GM21786 (cell line): ENCODE data around the gene UNC45B.
"Not testable (repeated sequence)": the region's sequence is repeated elsewhere in the genome, so short reads cannot be mapped to it uniquely, and the experiment has no call there.

Source experiments
- ATAC-seq: cut with Tn5 transposase; IDR thresholded peaks from one replicate; pipeline ENCODE4 v1.9.1; 2021; ENCODE audit not compliant: unreplicated experiment

Gene UNC45B, protein sequence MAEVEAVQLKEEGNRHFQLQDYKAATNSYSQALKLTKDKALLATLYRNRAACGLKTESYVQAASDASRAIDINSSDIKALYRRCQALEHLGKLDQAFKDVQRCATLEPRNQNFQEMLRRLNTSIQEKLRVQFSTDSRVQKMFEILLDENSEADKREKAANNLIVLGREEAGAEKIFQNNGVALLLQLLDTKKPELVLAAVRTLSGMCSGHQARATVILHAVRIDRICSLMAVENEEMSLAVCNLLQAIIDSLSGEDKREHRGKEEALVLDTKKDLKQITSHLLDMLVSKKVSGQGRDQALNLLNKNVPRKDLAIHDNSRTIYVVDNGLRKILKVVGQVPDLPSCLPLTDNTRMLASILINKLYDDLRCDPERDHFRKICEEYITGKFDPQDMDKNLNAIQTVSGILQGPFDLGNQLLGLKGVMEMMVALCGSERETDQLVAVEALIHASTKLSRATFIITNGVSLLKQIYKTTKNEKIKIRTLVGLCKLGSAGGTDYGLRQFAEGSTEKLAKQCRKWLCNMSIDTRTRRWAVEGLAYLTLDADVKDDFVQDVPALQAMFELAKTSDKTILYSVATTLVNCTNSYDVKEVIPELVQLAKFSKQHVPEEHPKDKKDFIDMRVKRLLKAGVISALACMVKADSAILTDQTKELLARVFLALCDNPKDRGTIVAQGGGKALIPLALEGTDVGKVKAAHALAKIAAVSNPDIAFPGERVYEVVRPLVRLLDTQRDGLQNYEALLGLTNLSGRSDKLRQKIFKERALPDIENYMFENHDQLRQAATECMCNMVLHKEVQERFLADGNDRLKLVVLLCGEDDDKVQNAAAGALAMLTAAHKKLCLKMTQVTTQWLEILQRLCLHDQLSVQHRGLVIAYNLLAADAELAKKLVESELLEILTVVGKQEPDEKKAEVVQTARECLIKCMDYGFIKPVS

DNA sequence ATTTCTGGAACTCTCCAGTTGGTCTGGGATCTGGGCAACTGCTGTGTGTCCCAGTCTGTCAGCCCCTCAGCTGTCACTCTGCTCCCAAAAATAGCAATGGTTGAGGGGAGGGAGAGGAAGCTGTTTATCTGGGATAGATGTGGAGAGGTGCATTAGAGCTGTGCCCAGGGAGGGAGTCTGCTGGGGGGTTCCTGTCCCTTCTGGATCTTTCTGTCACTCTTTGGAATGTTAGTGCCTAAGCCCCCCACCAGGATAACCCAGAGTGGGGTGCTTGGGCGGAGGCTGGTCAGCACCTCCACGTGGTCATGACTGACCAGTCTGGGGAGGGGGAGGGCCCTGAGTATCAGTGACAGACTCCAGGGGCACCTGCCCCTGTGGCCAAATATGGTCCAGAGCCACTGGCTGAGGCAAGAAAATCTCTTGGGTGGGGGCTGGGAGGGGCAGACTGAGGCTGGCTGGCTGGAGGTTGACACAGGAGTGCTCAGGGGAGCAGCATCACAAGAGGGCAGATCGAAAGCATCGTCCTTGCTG, at the start of gene UNC45B:
TSS of gene UNC45B (plus strand) at position 443 of the 531 bp plus-strand sequence. CDS start 447 bp downstream, outside the sequence.
- no peak for ATAC-seq

- ATAC-seq: no peak
Measured at GRCh38 chr17:35099908-35100307, 47.7 kb upstream of the UNC45B start.

DNA sequence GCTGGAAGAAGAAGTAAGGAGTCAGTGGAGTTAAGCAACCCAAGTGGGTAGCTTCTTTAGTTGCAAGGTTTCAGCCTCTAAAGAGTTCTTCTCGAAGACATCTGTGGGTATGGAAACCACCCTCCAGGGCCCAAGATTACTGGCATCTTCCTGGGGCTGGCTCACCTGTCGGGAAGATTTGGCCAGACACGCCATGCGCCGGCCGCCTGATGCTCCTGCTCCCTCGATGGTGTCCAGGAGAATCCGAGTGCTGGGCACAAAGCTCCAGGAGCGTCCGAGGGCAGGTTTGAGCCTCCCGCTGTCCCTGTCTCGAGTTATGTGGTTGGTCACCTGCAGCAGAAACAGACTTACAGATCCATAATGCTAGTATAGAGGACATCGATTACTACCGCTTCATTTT, 46.6 kb upstream of the UNC45B start:
- no peak for ATAC-seq

DNA sequence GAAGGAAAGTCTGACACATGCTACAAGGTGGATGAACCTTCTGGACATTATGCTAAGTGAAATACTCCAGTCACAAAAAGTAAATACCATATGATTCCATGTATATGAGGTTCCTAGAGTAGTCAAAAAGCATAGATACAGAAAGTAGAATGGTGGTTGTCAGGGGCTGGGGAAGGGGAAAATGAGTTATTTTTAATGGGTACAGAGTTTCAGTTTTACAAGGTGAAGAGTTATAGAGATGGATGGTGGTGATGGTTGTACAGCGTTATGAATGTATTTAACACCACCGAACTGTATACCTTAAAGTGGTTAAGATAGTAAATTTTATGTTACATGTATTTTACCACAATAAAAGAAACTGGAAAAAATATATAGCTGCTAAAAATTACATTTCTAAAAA, 45.9 kb upstream of the UNC45B start:
- no peak for ATAC-seq

DNA sequence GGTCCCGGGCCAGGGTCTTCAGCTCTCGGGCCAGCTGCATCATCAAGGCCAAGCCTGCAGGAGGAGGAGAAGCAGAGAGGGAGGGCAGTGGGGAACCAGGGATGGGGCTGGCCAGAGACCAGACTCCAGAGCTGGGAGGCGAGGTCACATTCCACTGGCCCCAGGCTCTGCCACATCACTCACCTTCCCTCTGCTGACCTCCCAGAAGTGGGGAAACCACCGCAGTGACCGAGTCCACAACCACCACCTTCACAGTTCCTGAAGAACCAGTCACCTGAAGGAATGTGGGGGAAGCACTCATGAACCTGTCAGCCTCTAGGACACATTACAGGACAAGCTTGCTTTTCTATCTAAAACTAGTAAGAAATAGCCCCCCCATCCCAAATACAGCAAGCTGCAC, 44.3 kb upstream of the UNC45B start:
- ATAC-seq: no peak

DNA sequence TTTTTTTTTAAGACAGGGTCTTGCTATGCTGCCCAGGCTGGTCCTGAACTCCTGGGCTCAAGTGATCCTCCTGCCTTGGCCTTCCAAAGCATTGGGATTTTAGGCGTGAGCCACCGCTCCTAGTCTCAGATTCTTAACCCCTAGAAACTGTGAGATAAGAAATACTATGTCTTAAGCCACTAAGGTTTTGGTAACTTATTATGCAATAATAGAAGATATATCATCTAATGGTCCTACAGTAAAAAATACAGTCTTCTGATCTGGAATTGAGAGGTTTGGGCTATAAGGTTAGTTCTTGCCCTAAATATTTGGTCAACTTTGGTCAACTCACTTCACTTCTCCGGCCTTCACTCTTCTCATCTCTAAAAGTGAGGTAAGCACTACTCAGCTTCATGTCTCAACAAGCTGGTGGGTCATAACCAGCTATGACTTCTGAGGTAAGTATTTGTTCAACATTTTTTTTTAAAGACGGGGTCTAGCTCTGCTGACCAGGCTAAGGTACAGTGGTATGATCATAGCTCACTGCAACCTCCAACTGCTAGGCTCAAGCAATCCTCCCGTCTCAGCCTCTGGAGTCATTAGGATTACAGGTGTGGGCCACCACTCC, 42.7 kb upstream of the UNC45B start:
- no peak for ATAC-seq

GRCh38 chr17:35110791-35111190, 36.8 kb upstream of the UNC45B start:
- not testable (repeated sequence) for ATAC-seq

DNA sequence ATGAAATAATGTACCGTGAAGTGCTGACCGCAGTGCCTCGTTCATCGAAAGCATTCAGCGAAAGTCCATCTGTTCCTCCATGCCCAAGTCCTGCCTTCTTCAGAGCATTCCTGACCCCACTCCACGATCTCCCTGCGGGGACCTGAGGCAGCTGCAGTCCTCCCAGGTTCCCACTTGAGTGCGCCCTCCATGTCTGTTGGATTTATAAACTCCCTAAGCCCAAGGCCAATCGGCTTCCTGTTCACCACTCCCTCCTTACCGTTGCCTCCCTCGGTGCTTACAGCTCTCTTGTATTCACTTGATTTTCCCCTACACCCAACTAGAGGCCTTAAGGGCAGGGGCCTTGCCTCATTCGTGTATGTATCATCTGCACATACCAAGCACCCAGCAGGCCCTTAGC, 30.8 kb upstream of the UNC45B start:
- ATAC-seq: no peak

DNA sequence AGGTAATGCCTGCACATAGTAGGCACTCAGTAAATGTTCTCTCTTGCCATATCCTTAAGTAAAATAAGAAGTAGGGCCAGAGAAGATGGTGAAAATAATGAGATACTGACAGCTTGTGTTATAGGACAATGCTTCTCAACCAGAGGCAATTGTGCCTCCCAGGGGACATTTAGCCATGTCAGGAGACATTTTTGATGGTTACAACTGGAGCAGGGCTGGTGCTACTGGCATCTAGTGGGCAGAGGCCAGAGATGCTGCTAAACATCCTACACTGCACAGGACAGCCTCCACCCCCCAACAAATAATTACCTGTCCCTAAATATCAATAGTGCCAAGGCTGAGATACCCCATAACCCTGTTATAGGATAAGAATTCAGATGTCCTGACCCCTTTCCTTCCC, 29.6 kb upstream of the UNC45B start:
- ATAC-seq: peak; percentile 43

DNA sequence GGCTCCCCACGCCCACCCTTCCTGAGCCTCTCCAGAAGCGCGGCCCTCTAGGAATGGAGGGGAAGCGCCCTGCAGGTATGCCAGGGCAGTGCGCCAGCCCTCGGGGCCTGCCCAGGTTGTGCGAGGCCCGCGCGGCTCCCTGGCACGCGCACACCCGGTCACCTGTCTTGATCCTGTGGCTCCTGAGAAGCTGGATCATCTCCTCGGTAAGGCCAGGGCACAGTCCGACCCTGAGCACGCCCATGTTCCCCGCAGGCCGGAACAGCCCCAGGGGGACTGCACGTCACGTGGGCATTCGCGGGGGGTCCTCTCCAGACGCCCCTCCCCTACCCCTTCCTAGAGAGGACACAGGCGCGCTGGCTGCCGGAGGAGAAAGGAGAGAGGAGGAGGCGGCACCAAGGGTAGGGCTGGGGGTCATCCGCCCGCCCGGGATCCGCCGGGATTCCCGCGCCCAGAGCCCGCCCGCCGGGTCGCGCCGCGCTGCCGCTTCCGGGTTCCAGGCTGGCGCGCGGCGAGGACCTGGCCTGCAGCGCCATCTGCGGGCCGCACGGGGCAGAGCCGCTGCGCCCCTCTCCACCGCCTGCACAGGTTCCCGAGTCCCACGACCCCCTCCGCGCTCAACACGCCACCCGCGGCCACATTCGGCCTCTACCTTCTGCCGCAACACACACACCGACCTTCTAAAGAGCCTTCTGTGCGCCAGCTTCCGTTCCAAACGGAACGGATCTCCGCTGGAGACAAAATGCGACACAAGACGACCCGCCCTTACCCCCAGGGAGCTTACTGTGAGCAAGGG, 28.0 kb upstream of the UNC45B start, which contains the start of gene RAD51D:
TSS of gene RAD51D (minus strand) at position 491 of the 796 bp plus-strand sequence. CDS start at position 244, 247 bp downstream.
- peak; percentile 63 for ATAC-seq

DNA sequence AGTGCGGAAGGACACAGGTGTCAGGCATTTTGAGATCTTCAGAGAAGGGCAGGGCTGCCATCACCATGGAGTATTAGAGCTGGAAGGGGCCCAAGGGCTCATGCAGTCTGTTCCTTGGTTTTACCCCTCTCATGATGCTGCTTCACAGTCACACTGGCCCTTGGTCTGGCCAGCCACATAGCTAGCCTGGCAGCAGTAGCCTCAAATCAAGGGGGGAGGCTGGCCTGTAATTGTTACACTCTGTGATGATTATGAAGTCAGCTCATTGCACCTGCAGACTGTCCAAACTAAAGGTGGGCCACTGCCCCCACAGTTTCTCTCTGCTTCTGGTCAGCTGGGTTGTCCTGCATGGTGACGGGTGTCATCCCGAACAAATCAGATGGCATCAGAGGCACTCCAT, 26.3 kb upstream of the UNC45B start, which contains the start of gene FNDC8:
TSS of gene FNDC8 (plus strand) at position 301 of the 400 bp plus-strand sequence. CDS start at position 380, 79 bp downstream.
- no peak for ATAC-seq

GRCh38 chr17:35127751-35128514, 19.7 kb upstream of the UNC45B start:
- ATAC-seq: no peak

- no peak for ATAC-seq
Measured at GRCh38 chr17:35129154-35129972, 18.3 kb upstream of the UNC45B start.

- no peak for ATAC-seq
Measured at GRCh38 chr17:35129973-35130351, 17.7 kb upstream of the UNC45B start.

- ATAC-seq: no peak
Measured at GRCh38 chr17:35130392-35130791, 17.2 kb upstream of the UNC45B start.

DNA sequence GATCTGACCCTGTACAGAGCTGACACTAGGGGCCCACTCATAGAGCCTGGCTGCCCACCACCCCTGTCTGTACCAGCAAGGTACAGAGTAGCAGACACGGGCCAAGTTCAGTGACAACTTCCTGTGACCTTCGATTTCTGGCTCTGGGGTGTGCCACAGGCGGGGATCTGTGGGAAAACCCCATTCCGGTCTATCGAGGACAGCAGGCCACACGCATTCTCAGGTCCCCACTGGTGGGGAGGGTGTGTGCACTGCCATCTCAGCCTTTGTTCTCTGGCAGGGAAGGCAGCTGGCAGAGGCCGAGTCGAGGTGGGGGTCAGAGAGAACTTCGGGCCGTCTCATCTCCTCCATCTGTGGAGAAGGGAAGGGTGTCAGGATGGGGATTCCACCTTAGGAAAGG, 15.5 kb upstream of the UNC45B start:
- ATAC-seq: no peak

GRCh38 chr17:35132816-35133550, 14.6 kb upstream of the UNC45B start:
- no peak for ATAC-seq

DNA sequence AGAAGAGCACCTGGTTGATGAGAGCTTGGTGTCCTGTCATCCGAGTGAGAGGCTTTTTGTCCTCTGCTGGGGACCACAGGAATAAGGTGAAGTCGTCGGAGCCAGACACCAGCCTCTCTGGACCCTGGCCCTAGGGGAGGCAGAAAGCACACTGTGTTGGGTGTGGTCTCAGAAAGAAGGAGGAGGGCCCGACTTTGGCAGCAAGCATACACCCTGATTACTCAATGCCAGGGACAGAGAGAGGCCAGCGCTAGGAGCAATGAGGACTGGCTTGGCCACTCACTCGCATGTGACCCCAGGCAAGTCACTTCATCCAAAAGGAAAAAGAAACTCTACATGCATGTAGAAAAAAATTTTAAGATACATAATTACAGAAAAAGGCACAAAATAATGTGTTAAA, 12.3 kb upstream of the UNC45B start:
- no peak for ATAC-seq
